Endothelial cell of umbilical vein (primary cell): ENCODE data around the gene TMEFF2. TPM values are rescaled to one million over a fixed set of nuclear protein-coding genes. Genes with fewer than 3 reads are reported as not detected.

Experiments used
- BruUV-seq: library from RNA; stranded (reverse); fragments of 400-500 nt; replicated peaks from 2 replicates; lab custom pipeline; 2021; lab: Mats Ljungman, UMichigan
- CTCF ChIA-PET: fragments of 300-600, 350-600 bp; sonication (Branson Sonifier 250); formaldehyde crosslinking; loops from one replicate; lab custom pipeline; 2021; ENCODE audit warnings: antibody characterized with exemption, inconsistent platforms; lab: Charles Lee
- POLR2A ChIA-PET: fragments of 300-600, 350-600 bp; sonication (Branson Sonifier 250); formaldehyde crosslinking; loops from one replicate; lab custom pipeline; 2021; ENCODE audit warnings: antibody characterized with exemption, inconsistent platforms; lab: Charles Lee
- DNase-seq: peaks from one replicate; pipeline ENCODE4 v3.0.0-alpha.2; 2011; ENCODE audit warnings: low read depth, low spot score
- FAIRE-seq: peaks from 2 replicates; lab custom pipeline; 2011; peaks lifted over from hg19 to GRCh38; lab: Jason Lieb, UNC
- H2AFZ ChIP-seq: 2 replicates; pipeline ENCODE4 v1.6.0; 2012; ENCODE audit warnings: low read depth, low read length, control low read depth, inconsistent platforms
- H3K27ac ChIP-seq: 2 replicates; pipeline ENCODE4 v1.5.1; 2011; ENCODE audit warnings: low read depth, mild to moderate bottlenecking, control low read depth, low read length, moderate library complexity; ENCODE audit not compliant: insufficient read depth
- H3K27me3 ChIP-seq, 2 experiments: 2 replicates each; pipeline versions ENCODE4 v1.6.0 to v1.6.1; 2011; ENCODE audit warnings: low read length in 2 of 2, mixed read lengths in 1 of 2; ENCODE audit not compliant: control insufficient read depth in 2 of 2, insufficient read depth in 2 of 2
- H3K36me3 ChIP-seq, 2 experiments: 2 replicates in 1 of 2; 3 replicates in 1 of 2; pipeline ENCODE4 v1.5.1; 2011; ENCODE audit warnings: low read length in 2 of 2, mild to moderate bottlenecking in 1 of 2, moderate library complexity in 1 of 2; ENCODE audit not compliant: control insufficient read depth in 2 of 2, insufficient read depth in 2 of 2; ENCODE audit errors: extremely low read depth in 1 of 2
- H3K4me1 ChIP-seq: 3 replicates; pipeline ENCODE4 v1.5.1; 2011; ENCODE audit warnings: mild to moderate bottlenecking, low read length; ENCODE audit not compliant: control insufficient read depth, insufficient read depth; ENCODE audit errors: extremely low read depth
- H3K4me2 ChIP-seq: 2 replicates; pipeline ENCODE4 v1.6.1; 2011; ENCODE audit warnings: low read length, control low read depth, mixed read lengths; ENCODE audit not compliant: insufficient read depth
- H3K4me3 ChIP-seq, 3 experiments: fragments of 200-600 bp in 1 of 3; sonication (generic), shearing (Covaris generic) in 1 of 3; replicated peaks in 1 of 3; 2 replicates each; pipeline ENCODE4 v1.5.1; 2011 to 2016; ENCODE audit warnings: control low read depth in 3 of 3, low read length in 3 of 3, mild to moderate bottlenecking in 2 of 3, inconsistent platforms in 1 of 3, low read depth in 1 of 3, moderate library complexity in 1 of 3; ENCODE audit not compliant: insufficient read depth in 1 of 3
- H3K79me2 ChIP-seq: 2 replicates; pipeline ENCODE4 v1.6.0; 2012; ENCODE audit warnings: low read length, inconsistent platforms; ENCODE audit not compliant: control insufficient read depth, insufficient read depth
- H3K9ac ChIP-seq: replicated peaks from 2 replicates; pipeline ENCODE3; 2011; ENCODE audit warnings: low read length, control low read depth; ENCODE audit not compliant: insufficient read depth; ENCODE audit errors: extremely low read depth
- H3K9me1 ChIP-seq: replicated peaks from 3 replicates; pipeline ENCODE4 v1.6.0; 2011; ENCODE audit warnings: mild to moderate bottlenecking, low read length; ENCODE audit not compliant: control insufficient read depth, insufficient read depth; ENCODE audit errors: extremely low read depth
- H3K9me3 ChIP-seq: replicated peaks from 2 replicates; pipeline ENCODE4 v1.5.1; 2012; ENCODE audit warnings: low read length, inconsistent platforms; ENCODE audit not compliant: control insufficient read depth, insufficient read depth
- H4K20me1 ChIP-seq: replicated peaks from 2 replicates; pipeline ENCODE3; 2011; ENCODE audit warnings: mild to moderate bottlenecking, low read length; ENCODE audit not compliant: control insufficient read depth, insufficient read depth; ENCODE audit errors: extremely low read depth
- CTCF ChIP-seq, 2 donors: IDR thresholded peaks; 1 replicate in 1 of 2; 2 replicates in 1 of 2; pipeline ENCODE4 v1.5.1; 2011; ENCODE audit warnings: low read length in 2 of 2, mild to moderate bottlenecking in 2 of 2, moderate library complexity in 2 of 2, control low read depth in 1 of 2, inconsistent platforms in 1 of 2, low read depth in 1 of 2; ENCODE audit not compliant: insufficient read depth in 1 of 2; ENCODE audit errors: extremely low read depth in 1 of 2
- EZH2 ChIP-seq: IDR thresholded peaks from 2 replicates; pipeline ENCODE4 v1.6.1; 2012; ENCODE audit warnings: borderline replicate concordance, low read depth, mild to moderate bottlenecking, moderate library complexity, low read length, inconsistent platforms; ENCODE audit not compliant: severe bottlenecking
- FOS ChIP-seq: IDR thresholded peaks from 2 replicates; pipeline ENCODE4 v1.6.1; 2011; ENCODE audit warnings: mild to moderate bottlenecking, low read length, moderate library complexity, borderline replicate concordance; ENCODE audit not compliant: insufficient read depth
- GATA2 ChIP-seq: IDR thresholded peaks from 2 replicates; pipeline ENCODE4 v1.7.0; 2011; ENCODE audit warnings: low read depth, mild to moderate bottlenecking, moderate library complexity, mixed read lengths, low read length; ENCODE audit not compliant: insufficient read length, insufficient read depth
- JUN ChIP-seq: IDR thresholded peaks from 2 replicates; pipeline ENCODE4 v1.6.1; 2011; ENCODE audit warnings: borderline replicate concordance, low read depth; ENCODE audit not compliant: insufficient read length, insufficient read depth
- MAX ChIP-seq: IDR thresholded peaks from 2 replicates; pipeline ENCODE4 v1.6.1; 2011; ENCODE audit not compliant: insufficient read depth, insufficient read length
- MYC ChIP-seq: IDR thresholded peaks from one replicate; pipeline ENCODE4 v1.6.1; 2011; ENCODE audit warnings: mild to moderate bottlenecking, low read depth, low read length
- POLR2A ChIP-seq: IDR thresholded peaks from 2 replicates; pipeline ENCODE4 v1.6.1; 2012; ENCODE audit warnings: low read depth, mild to moderate bottlenecking, control low read depth, low read length
- POLR2AphosphoS5 ChIP-seq: IDR thresholded peaks from 2 replicates; pipeline ENCODE4 v1.6.1; 2012; ENCODE audit warnings: low read depth, mild to moderate bottlenecking, control low read depth, low read length, moderate library complexity; ENCODE audit not compliant: insufficient read depth
- dilution Hi-C: fragments of 300-500 bp; cut with MboI; formaldehyde crosslinking; loops from one replicate; pipeline ENCODE4 v1.15.0; 2019; ENCODE audit warnings: low sequenced_read_pairs; ENCODE audit not compliant: extremely low pct_ligation_motif_present
- intact Hi-C: fragments of 100-400 bp; cut with micrococcal nuclease; formaldehyde crosslinking; loops from one replicate; pipeline ENCODE4 v1.10.0; 2022
- polyA plus RNA-seq, 4 experiments: library from polyadenylated mRNA; depleted of rRNA in 3 of 4; stranded (reverse) in 3 of 4; unstranded in 1 of 4; fragments of >200 nt; gene quantifications; 2 replicates each; pipeline versions ENCODE4 v1.2.1 to v1.2.3, GENCODE V29; 2011 to 2012; ENCODE audit warnings: missing spikeins in 1 of 4
- total RNA-seq: library from RNA; stranded (reverse); gene quantifications from 2 replicates; pipeline ENCODE4 v1.2.3, GENCODE V29; 2021

Gene TMEFF2
- total and polyA plus RNA-seq, 2 donors (not counting 3 experiments of a cell fraction or from before 2014, with no cell fraction given), result 0.18 to 0.20 TPM

GRCh38 chr2:192049362-192049761 is 145.4 kb downstream of the TMEFF2 start:
- H3K79me2 ChIP-seq, result no peaks in the 10 kb centered on the region
- FAIRE-seq (no peak), DNase-seq (no peak)
- H3K27ac ChIP-seq, result no peak overlapping the region
- no peaks in the 10 kb centered on the region for H3K36me3 ChIP-seq
- no peaks in the 10 kb centered on the region for H3K27me3 ChIP-seq
- intact Hi-C loops, result no loop called here
- dilution Hi-C loops, result no loop called here
- H3K9ac ChIP-seq, result no peak overlapping the region
- no peaks in the 10 kb centered on the region for H3K4me1 ChIP-seq
- ChIA-PET POLR2A (no interaction called here), CTCF (no interaction called here)
- no peak overlapping the region for H3K4me3 ChIP-seq
- no TSS peak for BruUV-seq
- no peaks in the 10 kb centered on the region for H3K9me3 ChIP-seq
- TF ChIP-seq FOS (no peak), MAX (no peak), POLR2A (no peak), GATA2 (no peak), POLR2AphosphoS5 (no peak), CTCF (IDR thresholded peaks at IDR 0.05; ENCODE audit: extremely low read depth in 1 of 2, insufficient read depth in 1 of 2, low read depth in 1 of 2, low read length in 2 of 2) (no peak), EZH2 (no peak), MYC (no peak), JUN (no peak)
- H4K20me1 ChIP-seq, result no peaks in the 10 kb centered on the region
- no peaks in the 10 kb centered on the region for H3K9me1 ChIP-seq
- H3K4me2 ChIP-seq, result no peak overlapping the region
- H2AFZ ChIP-seq, result no peak overlapping the region
